ENCODE results near the gene POGLUT2. TPM values are rescaled to one million over a fixed set of nuclear protein-coding genes. Genes with fewer than 3 reads are reported as not detected.

Gene POGLUT2
- total and polyA plus RNA-seq, 12 donors, result 1.1 to 12.0 (median 5.4) TPM

- Histone ChIP-seq H3K36me3 (replicated peaks in 1 of 2) (no peaks in the 10 kb centered on the region), H3K27ac (no peak overlapping the region), H3K9me3 (replicated peaks in 1 of 3) (no peaks in the 10 kb centered on the region), H3K4me3 (no peak overlapping the region), H3K27me3 (peaks cover 4% of the 10 kb centered on the region), H3K4me1 (replicated peaks in 1 of 2) (no peaks in the 10 kb centered on the region)
- no peak for TF ChIP-seq POLR2A (IDR thresholded peaks at IDR 0.05)
- TF ChIP-seq, protein P1, sequence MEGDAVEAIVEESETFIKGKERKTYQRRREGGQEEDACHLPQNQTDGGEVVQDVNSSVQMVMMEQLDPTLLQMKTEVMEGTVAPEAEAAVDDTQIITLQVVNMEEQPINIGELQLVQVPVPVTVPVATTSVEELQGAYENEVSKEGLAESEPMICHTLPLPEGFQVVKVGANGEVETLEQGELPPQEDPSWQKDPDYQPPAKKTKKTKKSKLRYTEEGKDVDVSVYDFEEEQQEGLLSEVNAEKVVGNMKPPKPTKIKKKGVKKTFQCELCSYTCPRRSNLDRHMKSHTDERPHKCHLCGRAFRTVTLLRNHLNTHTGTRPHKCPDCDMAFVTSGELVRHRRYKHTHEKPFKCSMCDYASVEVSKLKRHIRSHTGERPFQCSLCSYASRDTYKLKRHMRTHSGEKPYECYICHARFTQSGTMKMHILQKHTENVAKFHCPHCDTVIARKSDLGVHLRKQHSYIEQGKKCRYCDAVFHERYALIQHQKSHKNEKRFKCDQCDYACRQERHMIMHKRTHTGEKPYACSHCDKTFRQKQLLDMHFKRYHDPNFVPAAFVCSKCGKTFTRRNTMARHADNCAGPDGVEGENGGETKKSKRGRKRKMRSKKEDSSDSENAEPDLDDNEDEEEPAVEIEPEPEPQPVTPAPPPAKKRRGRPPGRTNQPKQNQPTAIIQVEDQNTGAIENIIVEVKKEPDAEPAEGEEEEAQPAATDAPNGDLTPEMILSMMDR (IDR thresholded peaks at IDR 0.05), result no peak
- intact Hi-C loops (cut with DNase I), result no loop called here
- DNase-seq, result no peak
Observed at GRCh38 chr13:102742506-102742905, 56.3 kb downstream of the POGLUT2 start.

- no peaks in the 10 kb centered on the region for H3K36me3 ChIP-seq (replicated peaks in 1 of 2)
- intact Hi-C loops (cut with DNase I), result no loop called here
- H3K4me1 ChIP-seq (replicated peaks in 1 of 2), result no peaks in the 10 kb centered on the region
- no peak overlapping the region for H3K4me3 ChIP-seq
- WGBS, 4 donors, result 56 to 80% (median 63%) methylated on average over 1 of the region's 1 CpG
- TF ChIP-seq POLR2A (IDR thresholded peaks at IDR 0.05), result no peak
- TF ChIP-seq, protein P1 (IDR thresholded peaks at IDR 0.05), result no peak
- H3K27ac ChIP-seq, result no peak overlapping the region
- no peak for DNase-seq
- H3K9me3 ChIP-seq (replicated peaks in 1 of 3), result no peaks in the 10 kb centered on the region
- peaks cover 4% of the 10 kb centered on the region for H3K27me3 ChIP-seq
Observed at GRCh38 chr13:102742101-102742500, 56.7 kb downstream of the POGLUT2 start.

Other genes starting within 250 kb of the POGLUT2 start
- 10 to 100 TPM; 16.5 to 50.6 (median 26.5) TPM for gene TPP2, start 202.0 kb downstream of the POGLUT2 start, total RNA-seq
- gene TPP2, start 202.0 kb downstream of the POGLUT2 start, polyA plus RNA-seq, result 10 to 100 TPM; 13.8 to 37.1 (median 25.0) TPM
- gene METTL21C, start 103.9 kb downstream of the POGLUT2 start, total RNA-seq, result not detected
- not detected for gene METTL21C, start 103.9 kb downstream of the POGLUT2 start, polyA plus RNA-seq
- gene TEX30, start 25.2 kb downstream of the POGLUT2 start, total RNA-seq, result 10 to 100 TPM in 2 of 9 donors, 1 to 10 TPM in 7; 4.5 to 13.1 (median 6.9) TPM
- gene TEX30, start 25.2 kb downstream of the POGLUT2 start, polyA plus RNA-seq, result 10 to 100 TPM in 1 of 3 donors, 1 to 10 TPM in 2; 9.3 to 11.6 (median 9.5) TPM
- gene BIVM, start 143 bp upstream of the POGLUT2 start, total RNA-seq, result 10 to 100 TPM in 8 of 9 donors, 1 to 10 TPM in 1; 6.1 to 27.0 (median 17.2) TPM
- gene BIVM, start 143 bp upstream of the POGLUT2 start, polyA plus RNA-seq, result 10 to 100 TPM in 2 of 3 donors, 1 to 10 TPM in 1; 8.8 to 32.9 (median 14.2) TPM
- gene ERCC5, start 47.1 kb upstream of the POGLUT2 start, total RNA-seq, result 10 to 100 TPM; 37.8 to 76.1 (median 58.7) TPM
- 100 to 1,000 TPM in 2 of 3 donors, 10 to 100 TPM in 1; 67.3 to 185 (median 157) TPM for gene ERCC5, start 47.1 kb upstream of the POGLUT2 start, polyA plus RNA-seq